EH (cell line): ENCODE measurements around the gene EIF5A2.
A peak's percentile ranks its signal among the peaks of the same experiment; 100 is the strongest.

Source experiments
- DNase-seq: peaks from one replicate; pipeline ENCODE4 v3.0.0-alpha.2; 2015; ENCODE audit warnings: low read depth

Gene EIF5A2

DNA sequence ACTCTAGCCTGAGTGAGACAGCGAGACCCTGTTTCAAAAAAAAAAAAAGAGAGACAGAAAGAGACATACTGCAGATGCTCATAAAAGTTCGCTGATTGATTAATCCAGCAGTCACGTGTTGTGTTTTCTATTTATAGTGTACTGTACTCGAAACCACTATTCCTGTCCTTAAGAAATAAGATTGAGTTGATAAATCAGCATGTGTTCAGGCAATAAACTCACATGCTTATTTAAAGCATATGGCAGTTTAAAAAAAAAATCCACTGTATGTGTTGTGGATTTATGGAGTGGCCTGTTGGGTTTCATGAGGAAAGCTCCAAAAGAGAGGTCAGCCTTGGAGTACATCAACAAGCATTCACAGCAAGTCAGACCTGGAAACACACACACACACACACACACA lies 56.1 kb downstream of the EIF5A2 start:
- DNase-seq: peak; percentile 24

DNA sequence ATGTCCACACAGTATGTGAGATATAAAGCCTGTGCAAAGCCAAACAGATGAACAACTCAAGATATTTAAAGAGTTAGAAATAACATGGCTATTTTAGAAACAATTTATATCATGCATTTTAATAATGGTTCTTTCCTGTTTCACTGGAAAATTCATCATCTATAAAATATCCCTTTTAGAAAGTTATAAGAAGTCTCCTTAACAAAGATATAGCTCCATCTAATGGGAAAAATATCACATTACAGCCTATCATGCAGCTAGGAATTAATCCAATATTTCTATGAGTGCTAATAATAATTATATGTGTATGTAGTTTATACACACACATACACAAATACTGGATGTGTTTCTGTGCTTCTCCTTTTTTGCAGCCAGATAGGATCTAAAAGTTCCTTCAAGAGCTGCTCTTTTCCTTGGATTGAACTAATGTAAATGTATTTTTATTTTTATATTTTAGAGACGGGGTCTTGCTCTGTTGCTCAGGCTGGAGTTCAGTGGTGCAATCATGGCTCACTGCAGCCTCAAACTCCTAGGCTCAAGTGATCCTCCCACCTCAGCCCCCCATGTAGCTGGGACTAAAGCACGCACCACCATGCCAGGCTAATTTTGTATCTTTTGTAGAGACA lies 60.0 kb downstream of the EIF5A2 start:
- peak; percentile 40 for DNase-seq

DNA sequence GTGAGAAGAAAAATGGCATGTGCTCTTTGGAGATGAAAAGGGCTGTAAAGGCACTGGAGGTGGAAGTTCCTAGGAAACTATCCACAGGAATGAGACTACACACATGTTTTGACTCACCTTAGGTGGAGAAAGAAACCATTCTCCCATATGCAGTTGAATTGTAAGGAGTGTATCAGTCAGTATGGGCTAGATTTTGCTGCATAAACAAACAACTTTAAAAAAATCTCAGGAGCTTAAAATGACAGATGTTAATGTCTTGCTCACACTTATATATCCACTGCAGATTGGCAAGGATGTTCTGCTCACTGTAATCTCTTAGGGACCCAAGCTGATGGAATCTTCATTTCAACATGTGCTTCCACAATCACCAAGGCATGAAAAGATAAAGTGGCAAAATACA lies 64.1 kb downstream of the EIF5A2 start:
- no peak for DNase-seq

DNA sequence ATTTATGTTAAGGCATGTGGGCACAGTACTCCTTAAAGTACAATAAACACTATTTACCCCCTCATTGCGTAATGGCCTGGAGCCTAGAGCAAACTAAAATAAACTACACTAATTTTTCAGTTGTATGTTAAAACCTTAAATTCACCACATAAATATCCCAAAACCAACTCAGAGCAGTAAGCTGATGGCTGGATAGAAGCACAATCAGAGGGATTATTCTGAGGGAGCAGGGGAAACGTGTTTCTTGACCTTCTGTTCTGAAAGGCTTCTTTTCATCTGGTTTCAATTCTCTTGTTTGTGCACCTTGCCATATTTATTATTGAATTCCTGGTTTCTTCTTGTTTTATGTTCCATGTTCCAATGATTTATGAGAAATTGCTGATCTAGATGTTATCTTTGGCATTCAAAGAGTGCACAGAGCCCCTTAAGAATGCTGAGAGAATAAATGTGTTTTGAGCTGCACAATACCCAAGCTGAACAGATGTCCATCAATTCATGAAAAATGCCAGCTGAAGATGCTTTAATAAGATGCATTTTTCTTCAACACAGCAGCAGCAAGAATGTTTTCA lies 68.1 kb downstream of the EIF5A2 start:
- peak; percentile 46 for DNase-seq

DNA sequence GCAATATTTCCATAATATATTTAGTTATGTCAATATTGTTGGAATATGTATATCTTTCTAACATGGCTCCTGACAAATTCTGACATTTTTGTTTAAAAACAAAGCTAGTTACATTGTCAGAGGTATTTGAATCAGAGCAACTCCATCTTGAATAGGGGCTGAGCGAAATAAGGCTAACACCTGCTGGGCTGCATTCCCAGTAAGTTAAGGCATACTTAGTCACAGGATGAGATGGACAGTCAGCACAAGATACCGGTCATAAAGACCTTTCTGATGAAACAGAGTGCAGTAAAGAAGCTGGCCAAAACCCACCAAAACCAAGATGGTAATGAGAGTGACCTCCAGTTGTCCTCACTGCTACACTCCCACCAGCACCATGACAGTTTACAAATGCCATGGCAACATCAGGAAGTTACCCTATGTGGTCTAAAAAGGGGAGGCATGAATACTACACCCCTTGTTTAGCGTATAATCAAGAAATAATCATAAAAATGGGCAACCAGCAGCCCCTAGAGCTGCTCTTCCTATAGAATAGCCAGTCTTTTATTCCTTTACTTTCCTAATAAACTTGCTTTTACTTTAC lies 68.8 kb downstream of the EIF5A2 start:
- no peak for DNase-seq
